Activated T-cell treated with anti-CD3 and anti-CD28 coated beads, Interleukin-2, amount 50 U/mL, for 48 hours (primary cell): Measurements from ENCODE around the gene GHITM.
"Not testable (repeated sequence)": the region's sequence is repeated elsewhere in the genome, so short reads cannot be mapped to it uniquely, and the experiment has no call there.

Experiments used
- DNase-seq, 2 experiments: peaks; one replicate each; pipeline ENCODE4 v3.0.0-alpha.2; 2020

GHITM gene

DNA sequence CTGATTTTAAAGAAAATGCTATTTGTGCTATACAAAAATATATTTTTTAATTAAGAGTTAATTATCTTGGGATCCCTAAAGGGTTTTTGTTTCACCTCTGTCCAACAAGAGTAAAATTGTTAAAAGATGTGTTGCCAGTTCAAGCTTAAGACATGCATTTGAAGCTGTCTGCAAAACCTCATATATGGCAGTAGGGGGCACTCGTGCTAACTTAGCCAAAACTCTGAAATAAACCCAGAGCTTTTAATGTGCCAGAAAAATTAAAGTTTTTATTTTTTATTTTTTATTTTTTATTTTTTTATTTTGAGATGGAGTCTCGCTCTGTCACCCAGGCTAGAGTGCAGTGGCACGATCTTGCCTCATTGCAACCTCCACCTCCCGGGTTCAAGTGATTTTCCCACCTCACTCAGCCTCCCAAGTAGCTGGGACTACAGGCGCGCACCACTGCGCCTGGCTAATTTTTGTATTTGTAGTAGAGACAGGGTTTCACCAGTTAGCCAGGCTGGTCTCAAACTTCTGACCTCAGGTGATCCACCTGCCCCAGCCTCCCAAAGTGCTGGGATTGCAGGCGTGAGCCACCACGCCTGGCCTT, 8.8 kb downstream of the GHITM start:
- not testable (repeated sequence) for DNase-seq

DNA sequence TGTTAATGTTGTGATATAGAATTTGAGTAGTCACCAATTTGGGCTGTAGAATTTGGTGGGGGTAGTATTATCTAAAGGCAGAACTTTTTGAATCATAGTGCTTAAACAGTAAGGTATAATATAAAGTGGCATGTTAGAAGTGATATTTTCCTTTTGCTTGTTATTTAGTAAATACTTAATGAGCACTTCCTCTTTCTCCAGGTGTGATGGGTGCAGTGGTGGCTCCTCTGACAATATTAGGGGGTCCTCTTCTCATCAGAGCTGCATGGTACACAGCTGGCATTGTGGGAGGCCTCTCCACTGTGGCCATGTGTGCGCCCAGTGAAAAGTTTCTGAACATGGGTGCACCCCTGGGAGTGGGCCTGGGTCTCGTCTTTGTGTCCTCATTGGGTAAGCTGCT, 10.5 kb downstream of the GHITM start:
- DNase-seq, result no peak

GRCh38 chr10:84152769-84153168, 13.5 kb downstream of the GHITM start:
- DNase-seq, result no peak

- no peak for DNase-seq
Observed at GRCh38 chr10:84155521-84155920, 16.2 kb downstream of the GHITM start.

DNA sequence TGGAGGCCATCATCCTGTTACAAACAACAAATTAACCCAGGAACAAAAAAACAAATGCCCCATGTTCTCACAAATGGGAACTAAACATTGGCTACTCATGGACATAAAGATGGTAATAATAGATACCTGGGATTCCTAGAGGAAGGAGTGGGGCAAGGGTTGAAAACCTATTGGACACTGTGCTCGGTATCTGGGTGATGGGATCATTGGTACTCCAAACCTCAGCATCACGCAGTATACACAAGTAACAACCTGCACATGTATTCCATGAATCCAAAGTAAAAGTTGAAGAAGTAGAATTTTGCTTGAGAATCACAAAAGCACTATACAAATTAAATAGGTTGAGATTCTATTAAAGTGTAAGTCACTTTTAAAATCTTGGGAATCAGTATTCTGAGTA, 16.7 kb downstream of the GHITM start:
- no peak for DNase-seq

- DNase-seq, result peak; percentile 66 to 71
Observed at GRCh38 chr10:84156768-84157167, 17.5 kb downstream of the GHITM start.

DNA sequence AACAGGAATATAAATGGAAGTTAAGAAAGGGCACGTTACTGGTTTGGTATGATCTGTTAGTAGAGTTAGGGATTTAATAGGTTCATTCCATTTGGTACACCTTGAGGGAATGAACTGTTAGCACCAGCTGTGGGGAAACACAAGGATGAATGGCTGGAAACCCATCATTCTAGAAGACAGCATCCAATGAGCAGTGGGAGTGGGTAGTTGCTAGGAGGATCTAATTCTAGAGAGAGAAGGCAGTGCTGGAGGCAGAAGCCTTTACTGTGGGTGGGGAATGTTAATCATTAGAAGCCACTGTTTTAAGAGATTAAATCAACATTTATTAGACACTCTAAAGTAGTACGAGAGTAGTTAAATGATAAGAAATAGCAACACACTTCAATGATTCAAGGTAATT, 18.8 kb downstream of the GHITM start:
- no peak for DNase-seq

GRCh38 chr10:84158550-84158949, 19.2 kb downstream of the GHITM start:
- DNase-seq, result no peak

DNA sequence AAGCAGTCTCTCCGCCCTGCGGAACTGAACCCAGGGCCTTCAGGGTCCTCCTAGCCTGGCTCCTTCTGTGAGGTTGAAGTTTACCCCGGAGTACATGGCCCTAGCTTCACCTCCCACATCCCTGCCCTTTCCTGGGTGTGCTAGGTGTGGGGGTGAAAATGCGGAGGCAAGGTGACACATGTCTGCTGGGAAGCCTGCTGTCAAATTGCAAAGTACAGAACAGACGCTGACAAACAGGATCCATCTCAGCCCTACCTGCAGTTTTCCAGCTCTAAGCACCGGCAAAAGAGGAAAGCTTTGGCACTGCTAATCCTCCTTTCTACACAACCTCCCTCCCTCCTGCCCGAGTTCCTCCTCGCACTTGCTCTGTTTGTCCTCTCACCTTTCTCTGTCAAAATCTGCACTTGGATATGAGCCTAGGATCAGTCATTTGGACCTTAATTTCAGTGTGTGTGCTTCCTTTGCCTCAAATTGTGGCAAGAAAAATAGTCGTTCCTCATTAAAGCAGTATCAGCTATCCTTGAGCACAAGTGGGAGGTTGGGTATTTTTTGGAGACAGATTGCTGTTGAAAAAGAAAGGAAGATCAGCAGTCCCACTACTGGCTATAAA, 19.9 kb downstream of the GHITM start:
- DNase-seq, result no peak

- no peak for DNase-seq
Observed at GRCh38 chr10:84160663-84161362, 21.5 kb downstream of the GHITM start.

- no peak for DNase-seq
Observed at GRCh38 chr10:84163996-84164395, 24.7 kb downstream of the GHITM start.

DNA sequence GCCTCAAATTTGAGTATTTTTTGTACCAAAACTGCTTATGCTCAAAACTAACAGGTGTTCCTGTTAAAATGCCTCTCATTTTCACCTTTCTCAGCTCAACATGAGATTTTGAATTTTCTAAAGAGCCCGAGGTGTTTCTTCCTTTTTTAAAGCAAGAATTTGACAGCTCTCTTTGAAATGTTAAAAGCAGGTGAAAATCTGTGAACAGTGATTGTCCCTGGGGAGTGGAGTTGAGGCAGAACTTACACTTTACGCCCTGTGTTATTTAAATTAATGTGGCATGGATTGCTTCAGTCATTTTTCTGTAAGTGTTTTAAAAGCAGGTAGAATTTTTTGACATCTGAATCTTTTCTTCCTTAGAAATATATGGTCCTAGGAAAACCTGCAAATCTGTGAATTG, 25.1 kb downstream of the GHITM start:
- DNase-seq, result no peak

- no peak for DNase-seq
Observed at GRCh38 chr10:84166620-84167288, 27.4 kb downstream of the GHITM start.

DNA sequence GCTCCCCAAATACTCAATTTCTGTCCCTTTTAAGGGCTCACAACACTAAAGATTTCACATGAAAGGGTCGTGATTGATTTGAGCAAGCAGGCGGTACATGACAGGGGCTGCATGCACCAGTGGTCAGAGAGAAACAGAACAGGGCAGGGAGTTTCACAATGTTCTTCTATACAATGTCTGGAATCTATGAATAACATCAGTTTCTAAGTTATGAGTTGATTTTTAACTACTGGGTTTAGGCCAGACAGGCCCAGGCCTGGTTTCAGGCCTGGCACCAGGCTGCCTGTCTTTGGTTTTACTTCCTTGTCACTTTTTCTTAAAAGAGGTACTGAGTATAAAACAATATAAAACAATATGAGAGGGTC, 28.0 kb downstream of the GHITM start:
- not testable (repeated sequence) for DNase-seq

- not testable (repeated sequence) for DNase-seq
Observed at GRCh38 chr10:84168382-84168781, 29.1 kb downstream of the GHITM start.

DNA sequence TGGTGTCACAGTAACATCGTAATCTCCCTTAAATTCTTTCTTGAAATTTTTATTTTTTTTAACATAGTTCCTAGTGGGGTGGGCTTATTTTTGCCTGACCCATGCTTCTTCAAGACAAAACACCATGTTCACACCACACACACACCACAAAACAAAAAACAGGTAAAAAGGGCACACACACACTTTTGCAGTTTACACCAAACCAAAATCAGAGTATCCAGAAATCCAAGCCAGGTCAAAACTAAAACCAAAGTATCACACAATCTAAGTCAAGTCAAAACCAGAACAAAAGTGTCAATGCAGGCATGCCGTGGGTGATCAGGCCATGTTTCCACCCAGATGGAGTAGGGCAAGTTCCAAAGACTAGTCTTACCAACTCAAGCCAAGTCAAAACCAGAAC, 31.9 kb downstream of the GHITM start:
- not testable (repeated sequence) for DNase-seq

GRCh38 chr10:84171700-84172466, 32.6 kb downstream of the GHITM start:
- peak in 1 of 2 experiments; percentile 15 for DNase-seq

DNA sequence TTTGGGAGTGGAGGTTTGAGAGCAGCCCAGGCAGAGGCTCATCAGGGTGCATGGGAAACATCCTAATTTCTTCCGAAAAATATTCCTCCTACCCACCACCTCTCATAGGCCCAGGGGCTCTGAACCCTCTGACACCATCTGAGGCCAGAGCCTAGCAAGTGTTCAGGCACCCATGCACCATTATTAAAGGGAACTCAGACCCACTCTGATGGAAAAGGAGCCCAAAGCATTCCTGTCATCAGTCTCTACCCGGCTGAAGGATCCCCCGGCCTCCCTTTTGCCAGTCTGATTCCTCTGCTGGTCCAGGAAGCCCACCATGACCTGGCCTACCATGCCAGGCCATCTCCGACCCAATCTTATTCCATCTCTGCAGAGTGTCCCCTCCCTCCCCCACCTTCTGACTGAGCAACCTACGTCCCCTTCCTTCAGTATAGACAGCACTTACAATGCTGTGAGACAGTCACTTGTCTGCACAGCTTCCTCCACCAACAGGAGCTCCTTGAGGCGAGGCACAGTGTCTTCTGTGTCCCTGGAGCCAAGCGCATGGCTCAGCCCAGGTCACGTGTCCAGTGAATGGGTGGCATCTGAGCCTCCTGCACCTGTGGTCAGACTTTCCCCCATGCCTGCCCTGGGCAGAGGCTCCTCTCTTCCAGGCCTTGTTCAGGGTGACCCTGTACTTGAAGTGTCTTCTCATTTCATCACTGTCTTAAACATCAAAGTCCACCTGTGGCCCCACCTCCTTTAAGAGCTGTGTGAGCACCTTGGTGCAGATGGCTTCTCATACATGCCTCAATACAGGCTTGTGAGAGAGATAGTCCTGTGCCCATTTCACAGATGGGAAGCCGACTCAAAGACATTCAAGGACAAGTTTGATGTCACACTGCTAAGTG, 33.4 kb downstream of the GHITM start:
- peak in 1 of 2 experiments; percentile 14 for DNase-seq

DNA sequence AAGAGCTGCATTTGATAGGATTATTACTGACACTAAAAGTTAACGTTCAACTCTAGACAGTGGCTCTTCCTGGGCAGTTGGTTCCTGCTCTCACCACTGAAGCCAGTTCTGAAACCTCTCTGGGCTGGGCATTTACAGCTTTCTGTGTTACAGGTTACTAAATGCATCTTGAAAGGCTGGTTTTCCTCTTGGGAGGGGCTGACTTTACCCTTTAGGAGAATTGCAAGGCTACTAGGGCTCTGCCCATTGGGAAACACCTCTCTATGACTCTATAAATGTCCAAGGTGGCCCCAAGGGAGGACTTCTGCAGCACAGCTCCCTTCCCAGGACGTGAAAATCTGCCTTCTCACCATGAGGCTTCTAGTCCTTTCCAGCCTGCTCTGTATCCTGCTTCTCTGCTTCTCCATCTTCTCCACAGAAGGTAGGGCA, 34.2 kb downstream of the GHITM start, which contains the start of gene GPR15LG:
TSS of gene GPR15LG (plus strand) at position 301 of the 429 bp plus-strand sequence. CDS start at position 352, 51 bp downstream.
- DNase-seq, result peak in 1 of 2 experiments; percentile 6

DNA sequence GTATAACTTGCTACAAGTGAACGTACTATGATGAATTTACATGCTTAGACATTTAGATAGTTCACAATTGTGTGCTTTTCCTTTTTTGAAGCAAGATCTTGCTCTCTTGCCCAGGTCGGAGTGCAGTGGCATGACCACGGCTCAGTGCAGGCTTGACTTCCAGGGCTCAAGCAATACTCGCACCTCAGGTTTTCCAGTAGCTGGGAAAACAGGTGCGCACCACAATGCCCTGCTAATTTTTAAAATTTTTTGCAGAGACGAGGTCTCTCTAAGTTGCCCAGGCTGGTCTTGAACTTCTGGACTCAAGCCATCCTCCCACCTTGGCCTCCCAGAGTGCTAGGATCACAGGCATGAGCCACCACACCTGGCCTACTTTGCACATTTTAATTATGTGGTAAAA, 36.1 kb downstream of the GHITM start:
- DNase-seq, result no peak

DNA sequence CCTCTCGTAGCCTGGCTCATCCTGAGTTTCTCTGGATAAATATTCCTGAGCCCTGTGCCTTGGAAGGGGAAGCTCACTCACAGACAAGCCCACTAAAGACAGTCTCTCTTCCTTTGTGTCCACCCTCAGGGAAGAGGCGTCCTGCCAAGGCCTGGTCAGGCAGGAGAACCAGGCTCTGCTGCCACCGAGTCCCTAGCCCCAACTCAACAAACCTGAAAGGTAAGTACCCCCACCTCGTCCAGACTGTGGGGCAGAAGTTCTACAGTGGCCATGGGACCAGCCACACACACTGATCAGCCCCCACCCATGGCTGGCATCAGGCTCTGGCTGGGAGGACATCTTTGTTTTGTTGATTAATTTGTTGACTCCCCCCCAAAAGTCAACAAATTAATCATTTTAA, 37.0 kb downstream of the GHITM start:
- DNase-seq, result peak in 1 of 2 experiments; percentile 4
